ENCODE data around the gene CFD. TPM values are rescaled to one million over a fixed set of nuclear protein-coding genes. Genes with fewer than 3 reads are reported as not detected.

Gene CFD
- total and polyA plus RNA-seq, 12 donors, result 21.1 to 583 (median 98.6) TPM

- Histone ChIP-seq H3K9me3 (no peaks in the 10 kb centered on the region), H3K4me3 (peak overlapping the region in 1 of 10 donors; percentile 18), H3K4me1 (peaks cover 0 to 40% (median 8%) of the 10 kb centered on the region in 9 donors), H3K27me3 (no peaks in the 10 kb centered on the region), H3K36me3 (peaks cover 0 to 79% (median 24%) of the 10 kb centered on the region in 9 donors), H3K27ac (peak overlapping the region in 3 of 10 donors; percentile 49 to 71 (median 52))
- intact Hi-C loops (cut with DNase I), result loop anchor here in 1 of 10 donors (5.0 kb wide), 1 partner anchor 36 kb away; no protein-coding TSS in a partner anchor
- DNase-seq (no peak), ATAC-seq (peak in 1 of 8 donors; percentile 33)
- 89 to 90% methylated on average over 21 to 25 of the region's 33 CpGs for WGBS, 2 donors
- TF ChIP-seq CTCF (IDR thresholded peaks at IDR 0.05), result no peak
Observed at GRCh38 chr19:871446-872265, 12.2 kb downstream of the CFD start.

GRCh38 chr19:872266-872951, 12.9 kb downstream of the CFD start:
- Histone ChIP-seq H3K4me3 (peak overlapping the region in 1 of 10 donors; percentile 18), H3K4me1 (peaks cover 0 to 40% (median 8%) of the 10 kb centered on the region in 9 donors), H3K36me3 (peaks cover 0 to 85% (median 24%) of the 10 kb centered on the region in 9 donors), H3K27ac (peak overlapping the region in 2 of 10 donors; percentile 52 to 71), H3K9me3 (no peaks in the 10 kb centered on the region), H3K27me3 (no peaks in the 10 kb centered on the region)
- ATAC-seq (peak in 3 of 8 donors; percentile 20 to 37 (median 35)), DNase-seq (peak in 1 of 2 donors; percentile 50)
- TF ChIP-seq CTCF (IDR thresholded peaks at IDR 0.05), result no peak
- WGBS, 2 donors, result 82 to 83% methylated on average over 26 to 27 of the region's 27 CpGs
- intact Hi-C loops (cut with DNase I), result loop anchor here in 1 of 10 donors (5.0 kb wide), 1 partner anchor 35 kb away; no protein-coding TSS in a partner anchor

- WGBS, 2 donors, result 90 to 95% methylated on average over 9 to 13 of the region's 13 CpGs
- no peak overlapping the region for H3K4me3 ChIP-seq
- DNase-seq (no peak), ATAC-seq (no peak)
- intact Hi-C loops (cut with DNase I), result loop anchor here in 1 of 10 donors (5.0 kb wide), 1 partner anchor 34 kb away; no protein-coding TSS in a partner anchor
- H3K4me1 ChIP-seq, result peaks cover 0 to 34% (median 8%) of the 10 kb centered on the region in 9 donors
- no peak for TF ChIP-seq CTCF (IDR thresholded peaks at IDR 0.05)
- H3K27me3 ChIP-seq, result no peaks in the 10 kb centered on the region
- H3K36me3 ChIP-seq, result peaks cover 0 to 79% (median 24%) of the 10 kb centered on the region in 9 donors
- no peaks in the 10 kb centered on the region for H3K9me3 ChIP-seq
- no peak overlapping the region for H3K27ac ChIP-seq
Observed at GRCh38 chr19:873084-873483, 13.6 kb downstream of the CFD start.

GRCh38 chr19:873561-874041, 14.1 kb downstream of the CFD start:
- Histone ChIP-seq H3K4me1 (peaks cover 0 to 29% (median 3%) of the 10 kb centered on the region in 9 donors), H3K9me3 (no peaks in the 10 kb centered on the region), H3K36me3 (peaks cover 0 to 74% (median 20%) of the 10 kb centered on the region in 9 donors), H3K27ac (no peak overlapping the region), H3K4me3 (no peak overlapping the region), H3K27me3 (no peaks in the 10 kb centered on the region)
- ATAC-seq (no peak), DNase-seq (no peak)
- no peak for TF ChIP-seq CTCF (IDR thresholded peaks at IDR 0.05)
- intact Hi-C loops (cut with DNase I), result loop anchor here in 1 of 10 donors (5.0 kb wide), 1 partner anchor 34 kb away; no protein-coding TSS in a partner anchor
- WGBS, 2 donors, result 94% methylated on average over 22 of the region's 22 CpGs

Measured in heart right ventricle (tissue), 16 donors.